Parathyroid adenoma (tissue), 2 donors: ENCODE results near the gene JAK1.

Experiments used
- H2AFZ ChIP-seq: fragments of 300-600 bp; sonication (generic); one replicate; pipeline ENCODE4 v1.7.0; 2017; ENCODE audit warnings: antibody characterized with exemption, mild to moderate bottlenecking
- H3K27ac ChIP-seq: fragments of 300-600 bp; sonication (generic); one replicate; pipeline ENCODE4 v1.7.0; 2017
- H3K27me3 ChIP-seq: fragments of 300-600 bp; sonication (generic); one replicate; pipeline ENCODE4 v1.7.0; 2017; ENCODE audit warnings: low read length; ENCODE audit not compliant: control insufficient read depth, insufficient read depth
- H3K36me3 ChIP-seq: fragments of 300-600 bp; sonication (generic); one replicate; pipeline ENCODE4 v1.7.0; 2017; ENCODE audit warnings: low read length; ENCODE audit not compliant: control insufficient read depth, insufficient read depth
- H3K4me1 ChIP-seq: fragments of 300-600 bp; sonication (generic); one replicate; pipeline ENCODE4 v1.7.0; 2017; ENCODE audit warnings: control low read depth
- H3K4me2 ChIP-seq: fragments of 300-600 bp; sonication (generic); one replicate; pipeline ENCODE4 v1.7.0; 2017; ENCODE audit warnings: low read length
- H3K4me3 ChIP-seq: fragments of 300-600 bp; sonication (generic); one replicate; pipeline ENCODE4 v1.7.0; 2017; ENCODE audit warnings: low read depth, low read length
- H3K79me2 ChIP-seq: fragments of 300-600 bp; sonication (generic); one replicate; pipeline ENCODE4 v1.7.0; 2017; ENCODE audit warnings: control low read depth
- H3K9ac ChIP-seq: fragments of 300-600 bp; sonication (generic); one replicate; pipeline ENCODE4 v1.7.0; 2017; ENCODE audit warnings: mild to moderate bottlenecking
- H3K9me3 ChIP-seq: fragments of 300-600 bp; sonication (generic); one replicate; pipeline ENCODE4 v1.7.0; 2017; ENCODE audit warnings: low read length; ENCODE audit not compliant: control insufficient read depth
- CTCF ChIP-seq: fragments of 300-600 bp; sonication (generic); IDR thresholded peaks from one replicate; pipeline ENCODE4 v1.7.0; 2017; ENCODE audit warnings: antibody characterized with exemption, mild to moderate bottlenecking
- donor health status: primary hyperparathyroidism.

JAK1 gene

GRCh38 chr1:64881281-64881680, 85.1 kb downstream of the JAK1 start:
- Histone ChIP-seq H3K79me2 (no peaks in the 10 kb centered on the region), H3K4me3 (no peak overlapping the region), H3K9ac (no peak overlapping the region), H2AFZ (no peak overlapping the region), H3K4me2 (no peak overlapping the region), H3K27ac (no peak overlapping the region), H3K4me1 (no peaks in the 10 kb centered on the region), H3K9me3 (no peaks in the 10 kb centered on the region), H3K27me3 (no peaks in the 10 kb centered on the region), H3K36me3 (no peaks in the 10 kb centered on the region)
- no peak for TF ChIP-seq CTCF

GRCh38 chr1:64880449-64880848, 85.9 kb downstream of the JAK1 start:
- Histone ChIP-seq H3K4me2 (no peak overlapping the region), H2AFZ (no peak overlapping the region), H3K79me2 (no peaks in the 10 kb centered on the region), H3K9ac (no peak overlapping the region), H3K27me3 (no peaks in the 10 kb centered on the region), H3K4me1 (no peaks in the 10 kb centered on the region), H3K4me3 (no peak overlapping the region), H3K9me3 (no peaks in the 10 kb centered on the region), H3K27ac (no peak overlapping the region), H3K36me3 (no peaks in the 10 kb centered on the region)
- TF ChIP-seq CTCF, result no peak

GRCh38 chr1:64878931-64879611, 87.3 kb downstream of the JAK1 start:
- no peaks in the 10 kb centered on the region for H3K79me2 ChIP-seq
- TF ChIP-seq CTCF, result no peak
- no peak overlapping the region for H3K4me3 ChIP-seq
- no peaks in the 10 kb centered on the region for H3K36me3 ChIP-seq
- H3K9me3 ChIP-seq, result no peaks in the 10 kb centered on the region
- no peaks in the 10 kb centered on the region for H3K27me3 ChIP-seq
- no peak overlapping the region for H3K9ac ChIP-seq
- H3K27ac ChIP-seq, result no peak overlapping the region
- no peaks in the 10 kb centered on the region for H3K4me1 ChIP-seq
- H3K4me2 ChIP-seq, result no peak overlapping the region
- H2AFZ ChIP-seq, result no peak overlapping the region

- H3K4me1 ChIP-seq, result no peaks in the 10 kb centered on the region
- no peaks in the 10 kb centered on the region for H3K9me3 ChIP-seq
- H3K4me3 ChIP-seq, result no peak overlapping the region
- H3K27me3 ChIP-seq, result no peaks in the 10 kb centered on the region
- no peak overlapping the region for H3K9ac ChIP-seq
- H3K79me2 ChIP-seq, result no peaks in the 10 kb centered on the region
- no peak overlapping the region for H3K27ac ChIP-seq
- TF ChIP-seq CTCF, result no peak
- H2AFZ ChIP-seq, result no peak overlapping the region
- H3K36me3 ChIP-seq, result no peaks in the 10 kb centered on the region
- H3K4me2 ChIP-seq, result no peak overlapping the region
These were observed 88.3 kb downstream of the JAK1 start for GRCh38 chr1:64878090-64878489.

- H3K4me3 ChIP-seq, result no peak overlapping the region
- no peaks in the 10 kb centered on the region for H3K27me3 ChIP-seq
- H3K4me2 ChIP-seq, result no peak overlapping the region
- no peak overlapping the region for H2AFZ ChIP-seq
- H3K9ac ChIP-seq, result no peak overlapping the region
- H3K27ac ChIP-seq, result no peak overlapping the region
- TF ChIP-seq CTCF, result no peak
- H3K79me2 ChIP-seq, result no peaks in the 10 kb centered on the region
- H3K9me3 ChIP-seq, result no peaks in the 10 kb centered on the region
- no peaks in the 10 kb centered on the region for H3K4me1 ChIP-seq
- H3K36me3 ChIP-seq, result no peaks in the 10 kb centered on the region
These were observed 88.8 kb downstream of the JAK1 start for GRCh38 chr1:64877598-64877997.
